Small intestine (tissue), 7 donors: ENCODE measurements around the gene DRGX. TPM values are rescaled to one million over a fixed set of nuclear protein-coding genes. Genes with fewer than 3 reads are reported as not detected.

ENCODE experiments used
- DNase-seq, 2 donors: peaks; one replicate each; pipeline versions ENCODE4 v3.0.0 to v3.0.0-alpha.2; 2013
- FAIRE-seq: peaks from 2 replicates; lab custom pipeline; 2012; peaks lifted over from hg19 to GRCh38; lab: Jason Lieb, UNC
- H3K27ac ChIP-seq, 3 donors: one replicate each; pipeline ENCODE4 v1.5.1; 2013; ENCODE audit warnings: low read length in 2 of 3, mild to moderate bottlenecking in 2 of 3, control low read depth in 1 of 3, inconsistent platforms in 1 of 3, low read depth in 1 of 3, moderate library complexity in 1 of 3
- H3K27me3 ChIP-seq, 3 donors: one replicate each; pipeline ENCODE4 v1.6.1; 2013; ENCODE audit warnings: low read length in 3 of 3, inconsistent platforms in 1 of 3; ENCODE audit not compliant: control insufficient read depth in 3 of 3, insufficient read depth in 3 of 3
- H3K36me3 ChIP-seq, 3 donors: one replicate each; pipeline ENCODE4 v1.6.1; 2013; ENCODE audit warnings: low read length in 3 of 3, inconsistent platforms in 1 of 3, low read depth in 1 of 3, mild to moderate bottlenecking in 1 of 3, moderate library complexity in 1 of 3; ENCODE audit not compliant: control insufficient read depth in 3 of 3, insufficient read depth in 2 of 3
- H3K4me1 ChIP-seq, 3 donors: one replicate each; pipeline ENCODE4 v1.6.1; 2013; ENCODE audit warnings: low read length in 2 of 3, inconsistent platforms in 1 of 3, low read depth in 1 of 3, mild to moderate bottlenecking in 1 of 3, moderate library complexity in 1 of 3; ENCODE audit not compliant: control insufficient read depth in 3 of 3, insufficient read depth in 2 of 3
- H3K4me3 ChIP-seq, 3 donors: one replicate each; pipeline ENCODE4 v1.5.1; 2013; ENCODE audit warnings: low read length in 3 of 3, control low read depth in 1 of 3, inconsistent platforms in 1 of 3, low read depth in 1 of 3, mild to moderate bottlenecking in 1 of 3, moderate library complexity in 1 of 3
- H3K9me3 ChIP-seq, 2 donors: one replicate each; pipeline ENCODE4 v1.6.1; 2013; ENCODE audit warnings: low read depth in 1 of 2, low read length in 1 of 2; ENCODE audit not compliant: control insufficient read depth in 2 of 2, insufficient read depth in 1 of 2
- WGBS, 3 donors: extraction: QIAGEN DNeasy Blood & Tissue Kit; methylation state at CpG; one replicate each; pipeline ENCODE4 v1.1.7; 2013; 5-methylcytosine and 5-hydroxymethylcytosine counted together
- polyA plus RNA-seq, 4 donors: library from polyadenylated mRNA; stranded (reverse) in 3 of 4; unstranded in 1 of 4; fragments of 200-250 nt in 3 of 4; fragments of 120-200 nt in 1 of 4; gene quantifications; one replicate each; pipeline versions ENCODE4 v1.2.1 to v1.2.3, GENCODE V29; 2013
- donor health status: healthy with polysubstance abuse.
- donor health status: control.
- donor health status: control.
- donor health status: Bipolar disorder and iron deficiency.
- donor health status: healthy.

DRGX gene
- polyA plus RNA-seq, 4 donors, result not detected

DNA sequence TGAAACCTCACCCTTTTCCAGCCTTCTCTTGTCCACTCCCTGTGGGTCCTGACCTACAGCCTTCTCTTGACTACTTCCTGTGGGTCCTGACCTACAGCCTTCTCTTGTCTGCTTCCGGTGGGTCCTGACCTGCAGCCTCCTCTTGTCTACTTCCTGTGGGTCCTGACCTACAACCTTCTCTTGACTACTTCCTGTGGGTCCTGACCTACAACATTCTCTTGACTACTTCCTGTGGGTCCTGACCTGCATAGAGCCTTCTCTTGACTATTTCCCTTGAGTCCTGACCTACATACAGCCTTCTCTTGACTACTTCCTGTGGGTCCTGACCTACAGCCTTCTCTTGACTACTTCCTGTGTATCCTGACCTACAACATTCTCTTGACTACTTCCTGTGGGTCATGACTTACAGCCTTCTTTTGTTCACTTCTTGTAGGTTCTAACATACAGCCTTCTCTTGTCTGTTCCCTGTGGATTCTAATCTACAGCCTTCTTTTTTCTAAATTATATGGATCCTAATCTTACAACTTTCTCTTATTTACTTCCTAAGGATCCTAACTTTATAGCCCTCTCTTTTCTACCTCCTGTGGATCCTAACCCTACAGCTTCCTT lies 60.4 kb downstream of the DRGX start:
- Histone ChIP-seq H3K4me1 (no peaks in the 10 kb centered on the region), H3K4me3 (no peak overlapping the region), H3K36me3 (no peaks in the 10 kb centered on the region), H3K27me3 (no peaks in the 10 kb centered on the region), H3K9me3 (no peaks in the 10 kb centered on the region), H3K27ac (no peak overlapping the region)
- 65 to 70% (median 65%) methylated on average over 1 of the region's 1 CpG for WGBS, 3 donors
- FAIRE-seq (no peak), DNase-seq (peak in 1 of 2 donors; percentile 13)

DNA sequence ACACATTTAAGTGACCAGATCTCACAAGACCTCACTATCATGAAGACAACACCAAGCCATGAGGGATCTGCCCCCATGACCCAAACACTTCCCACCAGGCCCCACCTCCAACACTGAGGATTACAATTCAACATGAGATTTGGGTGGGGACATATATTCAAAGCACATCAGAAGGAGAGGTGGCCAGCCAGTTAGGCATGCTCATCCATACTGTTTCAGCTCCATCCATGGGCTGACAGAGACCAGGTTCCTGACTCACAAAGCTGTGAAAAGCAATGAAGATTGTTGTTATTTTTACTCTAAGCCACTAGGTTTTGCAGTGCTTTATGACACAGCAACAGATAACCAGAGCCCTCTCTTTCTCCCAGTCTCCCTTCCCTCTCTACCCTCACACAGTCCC lies 60.9 kb downstream of the DRGX start:
- Histone ChIP-seq H3K9me3 (no peaks in the 10 kb centered on the region), H3K27me3 (no peaks in the 10 kb centered on the region), H3K36me3 (no peaks in the 10 kb centered on the region), H3K4me3 (no peak overlapping the region), H3K27ac (no peak overlapping the region), H3K4me1 (no peaks in the 10 kb centered on the region)
- no peak for FAIRE-seq
- no peak for DNase-seq

DNA sequence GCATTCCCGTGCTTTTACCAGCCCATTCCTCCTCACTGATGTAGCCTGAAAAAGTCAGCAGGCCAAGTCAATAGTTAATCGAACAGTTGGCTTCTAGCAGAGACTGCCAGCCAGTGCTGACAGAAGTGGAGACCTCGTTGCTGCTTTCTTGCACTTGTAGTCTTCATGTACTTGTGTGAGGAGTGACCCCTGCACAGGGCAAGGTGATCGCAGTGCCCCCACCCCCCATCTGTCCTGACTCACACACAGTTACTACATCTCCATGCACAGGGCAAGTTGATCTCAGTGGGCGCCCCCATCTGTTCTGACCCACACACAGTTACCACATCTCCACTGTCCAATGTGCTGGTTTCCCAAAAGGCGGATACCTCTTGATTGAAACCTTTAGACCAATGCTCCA lies 62.7 kb downstream of the DRGX start:
- Histone ChIP-seq H3K36me3 (no peaks in the 10 kb centered on the region), H3K9me3 (no peaks in the 10 kb centered on the region), H3K27me3 (no peaks in the 10 kb centered on the region), H3K4me3 (no peak overlapping the region), H3K4me1 (no peaks in the 10 kb centered on the region), H3K27ac (no peak overlapping the region)
- WGBS, 3 donors, result 87 to 88% (median 88%) methylated on average over 6 of the region's 6 CpGs
- FAIRE-seq (no peak), DNase-seq (no peak)

DNA sequence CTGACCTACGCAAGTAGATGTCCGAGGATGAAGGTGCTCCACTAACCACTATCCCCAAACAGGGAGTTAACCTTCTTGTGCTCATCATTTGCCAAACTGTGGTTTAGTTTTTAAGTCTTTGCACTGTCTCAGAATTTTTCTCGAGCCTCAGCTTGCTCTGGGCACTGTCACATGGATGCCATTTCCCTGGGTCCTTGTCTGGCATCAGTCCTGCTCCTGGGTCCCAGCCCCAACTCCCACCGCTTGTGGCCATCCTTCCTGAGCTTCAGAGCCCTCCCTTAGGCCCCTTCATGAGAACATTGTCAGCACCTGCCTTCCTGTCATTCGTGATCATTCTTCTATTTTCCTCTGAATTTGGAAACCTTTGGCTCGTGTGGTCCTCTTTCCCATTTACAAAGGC lies 63.1 kb downstream of the DRGX start:
- no peak overlapping the region for H3K4me3 ChIP-seq
- no peak overlapping the region for H3K27ac ChIP-seq
- DNase-seq, result no peak
- H3K27me3 ChIP-seq, result no peaks in the 10 kb centered on the region
- WGBS, 3 donors, result 81 to 86% (median 85%) methylated on average over 6 of the region's 6 CpGs
- FAIRE-seq, result no peak
- no peaks in the 10 kb centered on the region for H3K4me1 ChIP-seq
- H3K9me3 ChIP-seq, result no peaks in the 10 kb centered on the region
- no peaks in the 10 kb centered on the region for H3K36me3 ChIP-seq

DNA sequence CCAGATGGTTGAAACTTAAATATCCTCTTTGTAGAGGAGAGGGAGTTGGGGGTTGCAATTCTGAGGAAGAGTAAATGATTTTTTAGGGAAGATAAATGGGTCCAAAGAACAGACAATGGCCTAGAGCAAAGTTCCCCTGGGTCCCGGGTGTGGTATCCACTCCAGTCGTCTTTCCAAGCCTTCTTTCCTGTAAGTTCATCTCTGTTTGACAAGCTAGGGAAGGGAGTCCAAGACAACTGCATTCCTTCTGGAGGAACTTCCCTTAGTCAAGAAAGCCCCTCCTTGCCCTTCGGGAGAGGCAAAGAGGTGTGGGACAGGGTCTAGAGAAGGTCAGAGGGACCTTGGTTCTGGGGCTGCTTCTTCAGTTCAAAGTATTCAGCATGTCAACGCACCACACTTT lies 63.6 kb downstream of the DRGX start:
- FAIRE-seq (no peak), DNase-seq (no peak)
- Histone ChIP-seq H3K27ac (no peak overlapping the region), H3K27me3 (no peaks in the 10 kb centered on the region), H3K4me3 (no peak overlapping the region), H3K4me1 (no peaks in the 10 kb centered on the region), H3K36me3 (no peaks in the 10 kb centered on the region), H3K9me3 (no peaks in the 10 kb centered on the region)
- 51 to 71% (median 54%) methylated on average over 4 of the region's 4 CpGs for WGBS, 3 donors

DNA sequence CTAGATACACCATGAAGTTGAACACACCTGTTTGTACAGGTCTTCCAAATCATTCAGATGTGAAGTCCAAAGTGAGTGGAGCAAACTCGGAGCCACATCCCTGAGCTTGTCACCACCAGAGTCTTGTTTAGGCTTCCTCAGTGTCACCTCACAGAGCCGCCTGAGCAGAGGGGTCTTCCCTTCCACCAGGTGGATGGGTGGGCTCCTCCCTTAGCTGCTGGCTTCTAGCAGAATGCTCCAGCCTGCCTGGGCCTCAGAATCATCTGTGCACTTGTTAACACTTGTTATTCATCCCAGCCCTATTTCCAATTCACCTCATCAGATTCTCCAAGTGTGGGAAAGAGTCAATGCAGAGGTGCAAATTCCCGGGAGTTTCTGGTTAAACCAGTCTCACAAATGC lies 64.5 kb downstream of the DRGX start:
- DNase-seq (no peak), FAIRE-seq (no peak)
- Histone ChIP-seq H3K4me1 (no peaks in the 10 kb centered on the region), H3K4me3 (no peak overlapping the region), H3K27ac (no peak overlapping the region), H3K9me3 (no peaks in the 10 kb centered on the region), H3K27me3 (no peaks in the 10 kb centered on the region), H3K36me3 (no peaks in the 10 kb centered on the region)
- 69 to 89% (median 73%) methylated on average over 3 of the region's 3 CpGs for WGBS, 3 donors

DNA sequence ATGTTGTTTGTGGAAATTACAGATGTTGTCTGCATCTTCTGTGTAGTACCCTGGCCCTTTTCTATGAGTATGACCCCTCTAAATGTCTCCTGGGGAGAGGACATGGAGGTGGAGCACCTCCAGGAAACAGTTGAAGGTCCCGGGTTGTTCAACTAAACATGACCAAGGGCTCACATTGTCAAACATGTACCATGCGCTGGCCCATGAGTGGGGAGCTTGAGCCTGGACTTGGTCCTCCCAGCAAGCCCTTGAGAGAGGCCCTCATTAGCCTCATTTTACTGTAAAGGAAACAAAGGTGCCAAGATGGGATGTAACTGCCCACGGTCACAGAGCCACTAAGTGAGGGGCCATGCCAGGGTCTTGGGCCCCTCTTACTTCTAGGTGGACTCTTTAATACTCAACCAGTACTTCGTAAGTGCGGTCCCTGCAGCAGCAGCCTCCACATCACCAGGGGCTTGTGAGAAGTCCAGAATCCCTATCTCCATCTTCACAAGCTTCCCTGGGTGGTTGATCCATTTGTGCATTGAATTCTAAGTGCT lies 65.7 kb downstream of the DRGX start:
- Histone ChIP-seq H3K9me3 (no peaks in the 10 kb centered on the region), H3K27me3 (no peaks in the 10 kb centered on the region), H3K4me3 (no peak overlapping the region), H3K36me3 (no peaks in the 10 kb centered on the region), H3K4me1 (no peaks in the 10 kb centered on the region), H3K27ac (no peak overlapping the region)
- FAIRE-seq, result no peak
- no peak for DNase-seq
- WGBS, 3 donors, result 88 to 93% (median 91%) methylated on average over 5 of the region's 5 CpGs

DNA sequence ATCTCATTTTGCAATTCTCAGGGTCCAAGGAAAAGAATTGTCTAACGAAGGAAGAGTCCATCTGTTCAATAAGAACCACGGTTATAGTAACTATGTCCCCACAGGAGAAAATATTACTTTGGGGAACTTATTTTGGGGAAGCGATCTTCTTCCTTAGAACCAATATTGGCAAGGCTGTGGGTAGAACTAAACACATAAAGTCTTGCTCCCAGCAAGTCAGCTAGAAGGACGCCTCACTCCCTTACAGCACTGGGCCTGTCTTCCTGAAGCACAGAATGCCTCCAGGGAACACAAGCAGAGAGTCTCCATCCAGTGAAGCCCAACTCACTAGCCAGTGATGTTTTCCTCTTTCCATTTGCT lies 66.8 kb downstream of the DRGX start:
- 83 to 87% (median 86%) methylated on average over 4 of the region's 4 CpGs for WGBS, 3 donors
- DNase-seq (no peak), FAIRE-seq (no peak)
- H3K9me3 ChIP-seq, result no peaks in the 10 kb centered on the region
- H3K27me3 ChIP-seq, result no peaks in the 10 kb centered on the region
- H3K36me3 ChIP-seq, result no peaks in the 10 kb centered on the region
- H3K27ac ChIP-seq, result no peak overlapping the region
- no peaks in the 10 kb centered on the region for H3K4me1 ChIP-seq
- H3K4me3 ChIP-seq, result no peak overlapping the region
